Ovary (tissue), 10 donors: ENCODE measurements around the gene CFAP107. TPM values are rescaled to one million over a fixed set of nuclear protein-coding genes. Genes with fewer than 3 reads are reported as not detected.

ENCODE experiments used
- DNase-seq, 5 donors: peaks; one replicate each; pipeline ENCODE4 v3.0.0-alpha.2; 2019 to 2020
- H3K27ac ChIP-seq, 2 donors: fragments of 200-600 bp; one replicate each; pipeline versions ENCODE4 v1.5.1 to v1.8.0; 2019 to 2022
- H3K27me3 ChIP-seq: fragments of 200-600 bp; one replicate; pipeline ENCODE4 v1.8.0; 2022
- H3K36me3 ChIP-seq: fragments of 200-600 bp; sonication (generic); one replicate; pipeline ENCODE4 v1.5.1; 2019
- H3K4me1 ChIP-seq: one replicate; pipeline ENCODE4 v1.8.1; 2013; ENCODE audit warnings: mild to moderate bottlenecking, moderate library complexity; ENCODE audit not compliant: insufficient read depth
- H3K4me3 ChIP-seq: fragments of 200-600 bp; sonication (generic); one replicate; pipeline ENCODE4 v1.5.1; 2017
- H3K9me3 ChIP-seq, 2 donors: fragments of 200-600 bp in 1 of 2; sonication (generic) in 1 of 2; one replicate each; pipeline versions ENCODE4 v1.5.1 to v1.8.1; 2013 to 2019; ENCODE audit warnings: mild to moderate bottlenecking in 1 of 2, moderate library complexity in 1 of 2
- CTCF ChIP-seq, 3 donors: fragments of 450-650 bp in 2 of 3; fragments of 200-600 bp in 1 of 3; IDR thresholded peaks; one replicate each; pipeline versions ENCODE4 v1.5.1 to v1.8.0; 2016 to 2022; ENCODE audit warnings: antibody characterized with exemption in 3 of 3, mild to moderate bottlenecking in 1 of 3
- EP300 ChIP-seq: sonication (generic); formaldehyde crosslinking; IDR thresholded peaks from one replicate; pipeline ENCODE4 v1.6.1; 2017; ENCODE audit warnings: antibody characterized with exemption
- POLR2A ChIP-seq: fragments of 450-650 bp; IDR thresholded peaks from one replicate; pipeline ENCODE4 v1.6.1; 2017; ENCODE audit warnings: antibody characterized with exemption, mild to moderate bottlenecking, moderate library complexity
- WGBS, 3 donors: extraction: QIAGEN DNeasy Blood & Tissue Kit in 1 of 3; methylation state at CpG; one replicate each; pipeline versions ENCODE4 v1.1.5 to v1.1.7; 2013 to 2017; 5-methylcytosine and 5-hydroxymethylcytosine counted together
- intact Hi-C, 4 donors: fragments of 100-400 bp; cut with DNase I; formaldehyde crosslinking; loops; one replicate each; pipeline versions ENCODE4 v1.11.0 to v1.15.1; 2022 to 2023
- long read RNA-seq, 3 donors: library from polyadenylated mRNA in 2 of 3; unstranded in 2 of 3; transcript quantifications; one replicate each; pipeline ENCODE4 v2.0.0 and lab custom pipeline, GENCODE V29; 2021 to 2026
- polyA plus RNA-seq, 2 donors: library from polyadenylated mRNA; stranded (reverse); fragments of 200-250 nt in 1 of 2; fragments of 350-450 nt in 1 of 2; fragmentation: Illumina TruSeq in 1 of 2; extraction: RNeasy Lipid Tissue Mini Kit (QIAGEN cat#74804) in 1 of 2; gene quantifications; one replicate each; pipeline ENCODE4 v1.2.3, GENCODE V29; 2013 to 2014
- total RNA-seq, 7 donors: library from RNA; depleted of rRNA in 2 of 7; stranded (reverse); fragments of >200 nt in 2 of 7; fragmentation: NEBNext Ultra II Directional in 3 of 7; extraction: Animal tissue kit (Norgen Biotek cat#: 25700) in 3 of 7; gene quantifications; one replicate each; pipeline versions ENCODE4 v1.1.0 to v1.2.4, GENCODE V29; 2016 to 2023
- donor health status: DM: no; HTN: no; CAD: no; lungs with moderate emphysema.
- donor health status: DM: no; HTN: no; CAD: no.
- donor health status: Bipolar disorder and iron deficiency.
- donor health status: DM: yes; HTN: yes; CAD: no.
- donor health status: DM: no; HTN: no; CAD: no.
- donor health status: DM: yes; HTN: yes; CAD: no.

The CFAP107 gene
- total RNA-seq (1 to 10 TPM in 1 of 7 donors, under 1 TPM in 3, not detected in 3; 0.32 to 2.2 (median 0.76) TPM), polyA plus RNA-seq (not detected)
- long read RNA-seq, donor 1: 0 reads
- long read RNA-seq, donor 2: 0 reads
- long read RNA-seq, donor 3: 0 reads

DNA sequence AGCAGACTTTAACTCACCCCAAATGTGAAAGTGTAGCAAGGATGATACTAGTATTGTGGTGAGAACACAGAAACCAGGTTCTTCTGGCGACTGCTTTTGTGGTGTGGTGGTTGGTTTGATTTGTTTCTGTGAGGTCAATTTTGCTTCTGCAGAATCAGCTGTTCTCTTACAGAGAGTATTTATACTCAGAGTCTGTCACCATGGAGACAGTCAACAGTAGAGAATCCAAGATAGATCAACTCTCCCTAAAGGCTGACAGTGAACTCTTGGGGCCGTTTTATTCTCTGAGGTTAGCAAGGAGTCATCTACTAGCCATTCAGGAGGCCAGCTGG is at the start of gene CFAP107:
CFAP107 (plus strand) TSS at position 209 of the 332 bp plus-strand sequence. CDS start 231 bp downstream, outside the sequence.
- H3K4me3 ChIP-seq: no peak within 1 kb of the TSS
- no peaks in the 10 kb centered on the region for H3K4me1 ChIP-seq
- TF ChIP-seq POLR2A (no peak), EP300 (no peak), CTCF (IDR thresholded peaks at IDR 0.05) (no peak)
- H3K36me3 ChIP-seq: no peaks in the 10 kb centered on the region
- no peaks in the 10 kb centered on the region for H3K27me3 ChIP-seq
- no peak for DNase-seq
- intact Hi-C loops: no loop called here
- H3K9me3 ChIP-seq: no peaks in the 10 kb centered on the region
- 14 to 40% (median 31%) methylated on average over 2 of the region's 2 CpGs for WGBS, 3 donors
- H3K27ac ChIP-seq: no peak within 1 kb of the TSS

DNA sequence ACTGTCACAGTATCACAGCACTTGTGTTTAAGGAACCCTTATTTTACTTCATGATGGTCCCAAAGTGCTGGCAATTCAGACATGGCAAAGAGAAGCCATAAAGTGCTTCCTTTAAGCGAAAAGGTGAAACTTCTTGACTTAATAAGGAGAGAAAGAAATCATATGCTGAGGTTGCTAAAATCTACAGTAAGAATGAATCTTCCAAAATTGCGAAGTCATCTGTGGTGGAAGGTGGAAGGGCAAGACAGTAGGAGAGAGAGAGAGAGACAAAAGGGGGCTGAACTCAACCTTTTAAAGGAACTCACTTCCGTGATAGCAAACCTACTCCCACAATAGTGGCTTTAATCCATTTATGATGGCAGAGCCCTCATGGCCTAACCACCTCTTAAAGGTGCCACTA is 49.3 kb upstream of the CFAP107 start:
- Histone ChIP-seq H3K4me1 (no peaks in the 10 kb centered on the region), H3K27ac (no peak overlapping the region), H3K9me3 (no peaks in the 10 kb centered on the region), H3K36me3 (no peaks in the 10 kb centered on the region), H3K4me3 (no peak overlapping the region), H3K27me3 (no peaks in the 10 kb centered on the region)
- intact Hi-C loops: no loop called here
- TF ChIP-seq EP300 (no peak), POLR2A (no peak), CTCF (IDR thresholded peaks at IDR 0.05) (no peak)
- 71 to 80% (median 80%) methylated on average over 3 of the region's 3 CpGs for WGBS, 3 donors
- DNase-seq: no peak

GRCh38 chr1:12697397-12697796 is 48.6 kb upstream of the CFAP107 start:
- TF ChIP-seq POLR2A: no peak
- no peak for TF ChIP-seq CTCF (IDR thresholded peaks at IDR 0.05)
- TF ChIP-seq EP300: no peak
- no peak for DNase-seq
- H3K27ac ChIP-seq: no peak overlapping the region
- H3K4me1 ChIP-seq: no peaks in the 10 kb centered on the region
- H3K27me3 ChIP-seq: no peaks in the 10 kb centered on the region
- WGBS, 3 donors: 84 to 91% (median 88%) methylated on average over 3 of the region's 3 CpGs
- H3K9me3 ChIP-seq: no peaks in the 10 kb centered on the region
- no peak overlapping the region for H3K4me3 ChIP-seq
- intact Hi-C loops: no loop called here
- no peaks in the 10 kb centered on the region for H3K36me3 ChIP-seq

DNA sequence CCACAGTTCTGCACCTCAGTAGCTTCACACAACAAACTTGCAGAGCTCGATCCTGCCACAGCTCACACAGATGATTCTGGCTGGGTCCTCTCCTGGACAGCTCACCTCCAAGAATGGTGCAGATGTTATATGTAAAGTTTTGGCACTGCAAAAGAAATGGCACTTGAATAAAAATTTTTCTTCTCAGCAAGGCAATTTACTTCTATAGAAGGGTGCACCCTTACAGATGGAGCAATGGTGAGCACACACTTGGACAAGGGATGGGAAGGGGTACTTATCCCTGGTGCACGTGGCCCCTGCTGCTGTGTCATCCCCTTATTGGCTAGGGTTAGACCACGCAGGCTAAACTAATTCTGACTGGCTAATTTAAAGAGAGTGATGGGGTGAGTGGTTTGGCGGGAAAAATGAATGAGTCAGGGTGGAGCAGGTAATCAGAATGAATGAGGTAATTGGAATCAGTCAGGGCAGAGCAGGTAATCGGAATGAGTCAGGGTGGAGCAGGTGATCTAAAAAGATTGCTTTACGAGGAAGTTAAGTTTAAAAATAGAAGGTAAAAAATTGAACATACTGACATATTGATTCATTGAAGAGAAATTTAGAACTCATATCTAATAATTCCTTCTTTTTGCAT is 42.1 kb upstream of the CFAP107 start:
- Histone ChIP-seq H3K4me1 (no peaks in the 10 kb centered on the region), H3K27ac (no peak overlapping the region), H3K36me3 (no peaks in the 10 kb centered on the region), H3K9me3 (no peaks in the 10 kb centered on the region), H3K27me3 (no peaks in the 10 kb centered on the region), H3K4me3 (no peak overlapping the region)
- no peak for TF ChIP-seq POLR2A
- TF ChIP-seq EP300: no peak
- no peak for TF ChIP-seq CTCF (IDR thresholded peaks at IDR 0.05)
- WGBS, 3 donors: 71 to 76% (median 75%) methylated on average over 6 of the region's 6 CpGs
- no peak for DNase-seq
- intact Hi-C loops: no loop called here
